ENCODE measurements around the gene C10orf62. TPM values are rescaled to one million over a fixed set of nuclear protein-coding genes. Genes with fewer than 3 reads are reported as not detected.

Gene C10orf62, protein sequence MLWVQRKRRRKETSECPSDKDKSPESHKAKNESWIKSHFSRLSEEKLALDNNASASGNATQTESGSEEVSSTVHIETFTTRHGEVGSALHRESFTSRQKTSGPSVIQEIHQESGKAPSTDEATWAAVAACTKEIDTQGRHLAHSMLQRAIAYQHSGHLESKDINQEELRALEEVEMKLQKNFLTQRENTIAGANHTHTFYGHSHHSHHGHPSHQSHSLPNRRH
- total RNA-seq (under 1 TPM; 0.29 to 0.42 TPM), polyA plus RNA-seq (under 1 TPM in 1 of 2 donors, not detected in 1; 0.54 TPM)
- long read RNA-seq, donor 1, result 0 reads
- long read RNA-seq, donor 2, result 0 reads

DNA sequence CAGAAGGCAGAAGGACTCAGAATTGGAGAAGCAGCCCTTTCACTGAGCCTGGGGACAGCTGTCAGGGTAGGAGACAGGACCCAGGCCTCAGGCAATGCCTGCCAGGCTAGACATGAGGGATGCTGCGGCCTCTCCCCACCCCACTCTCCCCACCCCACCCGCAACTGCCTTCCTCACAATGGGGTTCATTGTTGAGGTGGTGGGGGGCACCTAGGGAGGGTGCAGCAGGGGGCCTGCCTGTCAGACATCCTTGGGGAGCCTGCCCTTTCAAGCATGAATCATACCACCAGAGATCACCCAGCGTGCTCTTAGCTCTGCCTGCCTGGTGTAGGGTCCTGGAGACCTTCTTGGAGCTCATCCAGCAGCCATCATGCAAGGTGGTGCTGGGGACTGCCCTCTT lies at the start of gene C10orf62:
TSS of gene C10orf62 (plus strand) at position 243 of the 400 bp plus-strand sequence. CDS start 177 bp downstream, outside the sequence.
- intact Hi-C loops (cut with DNase I), result no loop called here
- ATAC-seq (ENCODE audit: low FRiP score) (no peak), DNase-seq (no peak)
- no peaks in the 10 kb centered on the region for H3K4me1 ChIP-seq (ENCODE audit: control insufficient read depth in 1 of 2, insufficient read depth in 2 of 2, low read length in 2 of 2)
- H3K4me3 ChIP-seq (ENCODE audit: low read length in 2 of 2), result no peak within 1 kb of the TSS
- no peaks in the 10 kb centered on the region for H3K27me3 ChIP-seq (ENCODE audit: control insufficient read depth in 1 of 2, insufficient read depth in 2 of 2, low read length in 1 of 2)
- WGBS, 2 donors, result 92 to 93% methylated on average over 3 of the region's 3 CpGs
- no peaks in the 10 kb centered on the region for H3K36me3 ChIP-seq (ENCODE audit: control insufficient read depth in 1 of 2, insufficient read depth in 2 of 2, low read length in 1 of 2)
- no peaks in the 10 kb centered on the region for H3K9me3 ChIP-seq (ENCODE audit: control insufficient read depth, low read length)
- H3K27ac ChIP-seq (ENCODE audit: low read depth in 1 of 2, low read length in 2 of 2), result no peak within 1 kb of the TSS

- peaks cover 2 to 5% of the 10 kb centered on the region in 2 donors for H3K4me1 ChIP-seq (ENCODE audit: control insufficient read depth in 1 of 2, insufficient read depth in 2 of 2, low read length in 2 of 2)
- H3K27ac ChIP-seq (ENCODE audit: low read depth in 1 of 2, low read length in 2 of 2), result peak overlapping the region in 1 of 2 donors; percentile 90
- DNase-seq (peak; percentile 73 to 78), ATAC-seq (ENCODE audit: low FRiP score) (no peak)
- H3K9me3 ChIP-seq (ENCODE audit: control insufficient read depth, low read length), result no peaks in the 10 kb centered on the region
- H3K4me3 ChIP-seq (ENCODE audit: low read length in 2 of 2), result no peak overlapping the region
- intact Hi-C loops (cut with DNase I), result loop anchor here in 1 of 2 donors (2.0 kb wide), 1 partner anchor 42 kb away; the partner anchor contains the start of genes MMS19 and UBTD1
- 42 to 44% methylated on average over 14 of the region's 14 CpGs for WGBS, 2 donors
- no peaks in the 10 kb centered on the region for H3K36me3 ChIP-seq (ENCODE audit: control insufficient read depth in 1 of 2, insufficient read depth in 2 of 2, low read length in 1 of 2)
- no peaks in the 10 kb centered on the region for H3K27me3 ChIP-seq (ENCODE audit: control insufficient read depth in 1 of 2, insufficient read depth in 2 of 2, low read length in 1 of 2)
Measured at GRCh38 chr10:97540669-97541500, 48.6 kb upstream of the C10orf62 start.

DNA sequence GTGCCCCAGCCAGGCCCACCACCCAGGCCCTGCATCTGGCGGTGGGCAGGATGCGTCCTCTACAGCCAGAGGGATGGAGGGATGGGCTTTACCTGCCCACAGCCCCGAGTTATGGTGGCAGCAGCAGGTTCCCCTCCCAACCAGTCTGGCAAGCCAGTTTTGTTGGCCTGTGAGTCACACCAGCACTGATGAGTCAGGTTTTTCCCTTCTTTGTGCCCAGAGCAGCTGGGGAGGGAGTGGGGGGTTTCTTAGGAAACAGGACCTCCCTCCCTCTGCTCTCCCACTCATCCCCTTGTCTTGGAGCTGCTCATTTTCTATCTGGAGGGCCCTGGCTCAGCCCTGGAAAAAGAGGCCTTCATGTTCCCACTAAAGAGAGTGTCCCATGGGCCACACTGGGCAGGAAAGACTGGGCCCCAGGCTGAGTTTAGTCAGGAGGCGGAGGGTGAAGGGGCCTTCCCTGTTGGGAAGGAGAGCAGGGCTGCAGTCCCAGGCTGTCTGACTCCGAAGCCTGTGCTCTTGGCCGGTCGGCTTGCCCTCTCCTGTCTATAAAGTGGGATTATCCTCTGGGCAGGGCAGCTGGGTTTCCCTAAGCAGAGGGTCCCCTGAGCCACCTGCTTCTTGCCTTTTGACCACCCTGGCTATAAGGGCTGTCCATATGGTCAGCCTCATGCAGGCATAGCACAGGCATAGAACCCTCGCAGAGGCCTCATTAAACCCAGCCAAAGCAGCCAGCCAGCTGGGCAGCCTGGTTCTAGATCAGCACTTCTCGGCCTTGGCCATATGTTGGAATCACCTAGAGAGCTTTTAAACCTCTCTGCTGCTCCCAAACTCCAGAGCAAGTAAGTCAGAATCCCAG lies 47.1 kb upstream of the C10orf62 start:
- intact Hi-C loops (cut with DNase I), result loop anchor here in 1 of 2 donors (2.0 kb wide), 1 partner anchor 44 kb away; the partner anchor contains the start of genes MMS19 and UBTD1
- 10 to 17% methylated on average over 9 of the region's 9 CpGs for WGBS, 2 donors
- no peak overlapping the region for H3K4me3 ChIP-seq (ENCODE audit: low read length in 2 of 2)
- H3K36me3 ChIP-seq (ENCODE audit: control insufficient read depth in 1 of 2, insufficient read depth in 2 of 2, low read length in 1 of 2), result no peaks in the 10 kb centered on the region
- peaks cover 2 to 5% of the 10 kb centered on the region in 2 donors for H3K4me1 ChIP-seq (ENCODE audit: control insufficient read depth in 1 of 2, insufficient read depth in 2 of 2, low read length in 2 of 2)
- no peaks in the 10 kb centered on the region for H3K9me3 ChIP-seq (ENCODE audit: control insufficient read depth, low read length)
- no peaks in the 10 kb centered on the region for H3K27me3 ChIP-seq (ENCODE audit: control insufficient read depth in 1 of 2, insufficient read depth in 2 of 2, low read length in 1 of 2)
- H3K27ac ChIP-seq (ENCODE audit: low read depth in 1 of 2, low read length in 2 of 2), result peak overlapping the region; percentile 94 to 97
- DNase-seq (peak; percentile 88 to 89), ATAC-seq (ENCODE audit: low FRiP score) (peak; percentile 89)

DNA sequence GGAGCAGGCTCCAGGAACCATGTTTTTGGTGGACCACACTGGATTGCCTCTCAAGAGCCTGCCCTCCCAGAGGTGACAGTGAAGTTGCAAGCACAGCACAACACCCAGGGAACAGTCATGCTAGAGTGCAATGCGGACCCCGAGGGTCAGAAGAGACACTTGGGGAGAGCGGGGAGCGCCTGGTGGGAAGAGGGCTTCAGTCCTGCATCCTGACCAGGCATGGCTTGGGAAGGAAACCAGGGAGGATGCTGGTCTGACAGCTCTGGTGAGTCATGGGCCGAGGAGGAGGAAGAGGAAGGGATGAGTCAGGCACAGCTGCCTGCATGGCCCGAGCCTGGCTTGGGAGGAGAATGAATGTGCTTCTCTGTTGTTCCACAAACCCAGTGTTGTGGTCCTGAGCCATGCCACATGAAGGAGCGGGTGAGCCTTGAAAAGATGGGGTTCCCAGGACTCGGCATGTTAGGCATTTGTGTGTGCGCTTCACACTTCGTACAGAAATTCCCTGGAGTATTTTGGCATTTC lies 46.4 kb upstream of the C10orf62 start:
- Histone ChIP-seq H3K9me3 (ENCODE audit: control insufficient read depth, low read length) (no peaks in the 10 kb centered on the region), H3K36me3 (ENCODE audit: control insufficient read depth in 1 of 2, insufficient read depth in 2 of 2, low read length in 1 of 2) (no peaks in the 10 kb centered on the region), H3K4me3 (ENCODE audit: low read length in 2 of 2) (no peak overlapping the region), H3K27me3 (ENCODE audit: control insufficient read depth in 1 of 2, insufficient read depth in 2 of 2, low read length in 1 of 2) (no peaks in the 10 kb centered on the region), H3K27ac (ENCODE audit: low read depth in 1 of 2, low read length in 2 of 2) (peak overlapping the region; percentile 94 to 97), H3K4me1 (ENCODE audit: control insufficient read depth in 1 of 2, insufficient read depth in 2 of 2, low read length in 2 of 2) (peaks cover 2 to 5% of the 10 kb centered on the region in 2 donors)
- DNase-seq (peak; percentile 92 to 93), ATAC-seq (ENCODE audit: low FRiP score) (peak; percentile 92)
- intact Hi-C loops (cut with DNase I), result loop anchor here in 1 of 2 donors (2.0 kb wide), 1 partner anchor 44 kb away; the partner anchor contains the start of genes MMS19 and UBTD1
- WGBS, 2 donors, result 30 to 33% methylated on average over 10 of the region's 10 CpGs

- no peaks in the 10 kb centered on the region for H3K36me3 ChIP-seq (ENCODE audit: control insufficient read depth in 1 of 2, insufficient read depth in 2 of 2, low read length in 1 of 2)
- no peaks in the 10 kb centered on the region for H3K9me3 ChIP-seq (ENCODE audit: control insufficient read depth, low read length)
- ATAC-seq (ENCODE audit: low FRiP score), result no peak
- H3K27me3 ChIP-seq (ENCODE audit: control insufficient read depth in 1 of 2, insufficient read depth in 2 of 2, low read length in 1 of 2), result no peaks in the 10 kb centered on the region
- no peak overlapping the region for H3K27ac ChIP-seq (ENCODE audit: low read depth in 1 of 2, low read length in 2 of 2)
- intact Hi-C loops (cut with DNase I), result no loop called here
- no peak overlapping the region for H3K4me3 ChIP-seq (ENCODE audit: low read length in 2 of 2)
- DNase-seq, result peak in 1 of 2 donors; percentile 32
- H3K4me1 ChIP-seq (ENCODE audit: control insufficient read depth in 1 of 2, insufficient read depth in 2 of 2, low read length in 2 of 2), result peaks cover 0 to 5% of the 10 kb centered on the region in 2 donors
- 63 to 71% methylated on average over 18 of the region's 18 CpGs for WGBS, 2 donors
Measured at GRCh38 chr10:97546456-97547270, 42.9 kb upstream of the C10orf62 start.

- intact Hi-C loops (cut with DNase I), result no loop called here
- Histone ChIP-seq H3K4me3 (ENCODE audit: low read length in 2 of 2) (no peak overlapping the region), H3K27ac (ENCODE audit: low read depth in 1 of 2, low read length in 2 of 2) (no peak overlapping the region), H3K27me3 (ENCODE audit: control insufficient read depth in 1 of 2, insufficient read depth in 2 of 2, low read length in 1 of 2) (no peaks in the 10 kb centered on the region), H3K9me3 (ENCODE audit: control insufficient read depth, low read length) (no peaks in the 10 kb centered on the region), H3K4me1 (ENCODE audit: control insufficient read depth in 1 of 2, insufficient read depth in 2 of 2, low read length in 2 of 2) (peaks cover 0 to 5% of the 10 kb centered on the region in 2 donors), H3K36me3 (ENCODE audit: control insufficient read depth in 1 of 2, insufficient read depth in 2 of 2, low read length in 1 of 2) (no peaks in the 10 kb centered on the region)
- WGBS, 2 donors, result 65% methylated on average over 4 of the region's 4 CpGs
- DNase-seq (peak in 1 of 2 donors; percentile 3), ATAC-seq (ENCODE audit: low FRiP score) (no peak)
Measured at GRCh38 chr10:97547271-97547600, 42.3 kb upstream of the C10orf62 start.

GRCh38 chr10:97547962-97548361 lies 41.6 kb upstream of the C10orf62 start:
- H3K4me1 ChIP-seq (ENCODE audit: control insufficient read depth in 1 of 2, insufficient read depth in 2 of 2, low read length in 2 of 2), result peaks cover 0 to under 1% of the 10 kb centered on the region in 2 donors
- intact Hi-C loops (cut with DNase I), result no loop called here
- whole genome bisulfite sequencing, 2 donors, result 40 to 45% methylated on average over 4 of the region's 4 CpGs

More at GRCh38 chr10:97547962-97548361, 41.6 kb upstream of the C10orf62 start:
- ATAC-seq (ENCODE audit: low FRiP score), result no peak
- Histone ChIP-seq H3K9me3 (ENCODE audit: control insufficient read depth, low read length) (no peaks in the 10 kb centered on the region), H3K36me3 (ENCODE audit: control insufficient read depth in 1 of 2, insufficient read depth in 2 of 2, low read length in 1 of 2) (no peaks in the 10 kb centered on the region), H3K4me3 (ENCODE audit: low read length in 2 of 2) (no peak overlapping the region), H3K27me3 (ENCODE audit: control insufficient read depth in 1 of 2, insufficient read depth in 2 of 2, low read length in 1 of 2) (no peaks in the 10 kb centered on the region), H3K27ac (ENCODE audit: low read depth in 1 of 2, low read length in 2 of 2) (no peak overlapping the region)
- DNase-seq, result no peak

Measured in aorta (tissue), 5 donors.